GM21825 (cell line): Measurements from ENCODE around the gene GMEB2.
A peak's percentile ranks its signal among the peaks of the same experiment; 100 is the strongest.

Experiments used
- ATAC-seq: cut with Tn5 transposase; IDR thresholded peaks from one replicate; pipeline ENCODE4 v1.9.1; 2021; ENCODE audit warnings: mild to moderate bottlenecking, moderate library complexity; ENCODE audit not compliant: unreplicated experiment

GMEB2 gene

GRCh38 chr20:63590218-63591146, 36.4 kb downstream of the GMEB2 start:
- ATAC-seq = no peak

GRCh38 chr20:63589261-63590217, 37.4 kb downstream of the GMEB2 start:
- ATAC-seq = no peak

GRCh38 chr20:63588641-63589041, 38.3 kb downstream of the GMEB2 start:
- no peak for ATAC-seq

GRCh38 chr20:63587776-63588591, 38.9 kb downstream of the GMEB2 start:
- ATAC-seq = no peak

GRCh38 chr20:63587256-63587655, 39.6 kb downstream of the GMEB2 start:
- no peak for ATAC-seq

GRCh38 chr20:63586797-63587196, 40.1 kb downstream of the GMEB2 start:
- ATAC-seq = no peak

GRCh38 chr20:63585616-63586565, 41.0 kb downstream of the GMEB2 start:
- ATAC-seq = no peak

GRCh38 chr20:63582382-63583063, 44.4 kb downstream of the GMEB2 start:
- ATAC-seq = no peak

GRCh38 chr20:63580796-63581461, 46.0 kb downstream of the GMEB2 start:
- no peak for ATAC-seq

GRCh38 chr20:63579017-63579694, 47.7 kb downstream of the GMEB2 start:
- no peak for ATAC-seq

GRCh38 chr20:63578224-63579016, 48.5 kb downstream of the GMEB2 start:
- ATAC-seq = no peak

GRCh38 chr20:63577317-63577894, 49.5 kb downstream of the GMEB2 start:
- ATAC-seq = no peak

GRCh38 chr20:63576311-63576710, 50.6 kb downstream of the GMEB2 start:
- ATAC-seq = no peak

- no peak for ATAC-seq
Measured at GRCh38 chr20:63574829-63575743, 51.8 kb downstream of the GMEB2 start.

- peak; percentile 67 for ATAC-seq
Measured at GRCh38 chr20:63574156-63574828, 52.6 kb downstream of the GMEB2 start, which contains the start of gene HELZ2. TSS of gene HELZ2 (minus strand) at chr20:63574239. CDS start at chr20:63572385, 1,854 bp downstream.
